ENCODE results near the gene IFI6. TPM values are rescaled to one million over a fixed set of nuclear protein-coding genes. Genes with fewer than 3 reads are reported as not detected.

The IFI6 gene
- total and polyA plus RNA-seq, 2 of the 13 experiments (the other 11 are each of a cell fraction or from before 2014, with no cell fraction given), result 12.9 to 13.2 TPM

DNA sequence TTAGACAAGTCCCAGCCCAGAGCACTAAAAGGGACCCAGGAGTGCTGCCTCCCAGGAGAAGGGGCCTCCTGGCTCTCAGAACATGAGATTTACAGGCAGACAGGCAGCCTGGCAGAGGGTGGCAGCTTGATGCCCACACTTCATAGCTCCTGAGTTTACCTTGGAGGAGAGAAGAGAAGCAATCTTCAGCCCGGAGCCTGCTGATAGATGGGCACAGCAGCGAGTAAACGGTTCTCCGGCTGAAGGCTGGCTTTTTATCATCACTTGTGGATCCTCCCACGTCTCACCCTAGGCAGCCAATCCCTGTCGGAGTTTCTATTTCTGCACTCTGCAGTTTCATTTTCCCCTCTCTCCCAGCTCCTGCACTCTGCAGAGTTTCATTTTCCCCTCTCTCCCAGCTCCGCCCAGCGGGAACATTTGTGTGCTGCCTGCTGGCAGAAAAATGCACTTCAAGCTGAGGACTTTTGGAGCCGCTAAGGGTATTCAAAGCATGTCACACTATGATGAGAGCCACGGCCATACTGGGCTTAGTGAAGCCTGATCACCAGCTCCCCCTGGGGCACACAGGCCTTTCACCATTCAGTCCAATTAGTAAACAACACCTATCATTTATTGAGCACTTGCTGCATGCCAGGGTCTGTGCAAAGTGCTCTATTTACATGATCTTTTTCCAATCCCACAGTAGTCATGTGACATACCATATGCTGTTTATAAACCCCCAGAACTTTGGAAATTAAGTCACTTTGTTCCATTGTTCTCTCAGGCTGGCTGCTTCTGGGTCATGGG is at the start of gene IFI6 (continued):
- TF ChIP-seq, protein P1, sequence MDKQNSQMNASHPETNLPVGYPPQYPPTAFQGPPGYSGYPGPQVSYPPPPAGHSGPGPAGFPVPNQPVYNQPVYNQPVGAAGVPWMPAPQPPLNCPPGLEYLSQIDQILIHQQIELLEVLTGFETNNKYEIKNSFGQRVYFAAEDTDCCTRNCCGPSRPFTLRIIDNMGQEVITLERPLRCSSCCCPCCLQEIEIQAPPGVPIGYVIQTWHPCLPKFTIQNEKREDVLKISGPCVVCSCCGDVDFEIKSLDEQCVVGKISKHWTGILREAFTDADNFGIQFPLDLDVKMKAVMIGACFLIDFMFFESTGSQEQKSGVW (CRISPR knock-in tag; IDR thresholded peaks at IDR 0.05; ENCODE audit: borderline replicate concordance), result no peak
- TF ChIP-seq TEF (CRISPR knock-in tag; IDR thresholded peaks at IDR 0.05), result no peak
- TF ChIP-seq, protein P2, sequence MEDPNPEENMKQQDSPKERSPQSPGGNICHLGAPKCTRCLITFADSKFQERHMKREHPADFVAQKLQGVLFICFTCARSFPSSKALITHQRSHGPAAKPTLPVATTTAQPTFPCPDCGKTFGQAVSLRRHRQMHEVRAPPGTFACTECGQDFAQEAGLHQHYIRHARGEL (CRISPR knock-in tag; IDR thresholded peaks at IDR 0.05), result no peak

- Histone ChIP-seq H3K9ac (ENCODE audit: insufficient read depth, low read depth, low read length) (no peak overlapping the region), H3K27ac (ENCODE audit: extremely low read length, insufficient read depth, low read length) (no peak overlapping the region), H4K20me1 (ENCODE audit: insufficient read depth, low read length) (no peaks in the 10 kb centered on the region), H2AFZ (ENCODE audit: low read length) (no peak overlapping the region), H3K36me3 (replicated peaks in 1 of 2; ENCODE audit: control insufficient read depth in 1 of 2, insufficient read depth in 2 of 2, low read length in 2 of 2) (no peaks in the 10 kb centered on the region), H3K27me3 (ENCODE audit: control insufficient read depth in 1 of 2, insufficient read depth in 2 of 2, low read length in 2 of 2) (no peaks in the 10 kb centered on the region), H3K4me1 (ENCODE audit: insufficient read depth, low read length) (peaks cover 41% of the 10 kb centered on the region), H3K4me2 (ENCODE audit: low read depth, low read length) (peak overlapping the region; percentile 18; the same call in 1 of the 2 replicates), H3K4me3 (replicated peaks in 1 of 3; ENCODE audit: insufficient read depth in 1 of 3, low read depth in 2 of 3, low read length in 3 of 3) (no peak overlapping the region), H3K9me3 (ENCODE audit: low read length) (peaks cover 12% of the 10 kb centered on the region), H3K79me2 (ENCODE audit: insufficient read depth, low read length) (no peaks in the 10 kb centered on the region)
- BruUV-seq (replicated peaks), result no TSS peak
- ATAC-seq, result peak; percentile 57
- FAIRE-seq, result no peak
- DNase-seq (ENCODE audit: low spot score), result no peak
- ChIA-PET CTCF (ENCODE audit: low intra/inter-chr PET ratio, low total read pairs) (interaction anchor here (1.5 kb wide), 1 partner anchor 50 kb away, joined by 7 read pairs; no protein-coding TSS in a partner anchor), POLR2A (no interaction called here)
- intact Hi-C loops (cut with micrococcal nuclease; ENCODE audit: unreplicated experiment) (loop anchor here (1.0 kb wide), 1 partner anchor 47 kb away; the partner anchor contains the start of gene IFI6), in situ Hi-C loops (cut with HindIII; ENCODE audit: extremely low pct_ligation_motif_present, low pct_unique_long_range_greater_than_20kb) (loop anchor here (5.0 kb wide), 1 partner anchor 52 kb away; no protein-coding TSS in a partner anchor)
- 33% methylated on average over 5 of the region's 5 CpGs for WGBS (ENCODE audit: low lambda C conversion rate)
- TF ChIP-seq PRPF4 (IDR thresholded peaks at IDR 0.05; ENCODE audit: low read depth, low read length, poor library complexity, severe bottlenecking) (no peak), STAG1 (CRISPR knock-in tag; IDR thresholded peaks at IDR 0.05) (0 out of 2 replicates have a peak, but pooled peaks have one; percentile 15)
Observed at GRCh38 chr1:27719286-27720251, 47.6 kb upstream of the IFI6 start.
